ENCODE results near the gene MRPL42. TPM values are rescaled to one million over a fixed set of nuclear protein-coding genes. Genes with fewer than 3 reads are reported as not detected.
"Not testable (repeated sequence)": the region's sequence is repeated elsewhere in the genome, so short reads cannot be mapped to it uniquely, and the experiment has no call there.

The MRPL42 gene
- polyA plus RNA-seq, 4 donors, result 48.9 to 105 (median 71.8) TPM

DNA sequence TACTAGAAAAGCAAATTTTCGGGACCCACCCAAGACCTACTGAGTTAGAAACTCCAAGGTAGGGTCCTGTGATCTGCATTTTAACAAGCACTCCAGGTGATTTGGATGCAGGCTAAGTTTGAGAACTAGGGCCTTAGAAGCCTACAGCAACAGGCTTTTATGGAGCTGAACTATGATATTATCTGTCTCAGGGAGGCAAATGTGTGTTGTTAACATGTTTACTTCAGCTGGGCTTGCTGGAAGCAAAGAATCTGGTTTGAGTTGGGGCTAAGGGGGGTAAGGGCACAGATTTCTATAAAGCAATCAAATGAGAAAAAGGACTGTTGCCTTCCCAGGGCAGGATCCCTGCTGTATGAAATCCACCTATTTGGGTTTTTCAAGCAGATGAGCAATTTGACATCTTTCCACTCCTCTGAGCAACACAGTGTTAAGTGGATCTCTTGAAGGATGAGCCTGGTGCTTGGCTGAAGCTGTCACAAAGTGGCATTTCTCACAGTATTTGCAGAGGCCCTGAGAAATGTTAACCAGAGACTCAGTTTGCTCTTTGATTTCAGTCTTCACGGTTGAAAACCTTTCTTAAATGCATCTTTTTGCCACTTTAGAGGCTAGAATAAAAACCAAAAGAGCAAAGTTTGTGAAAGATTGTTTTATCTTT lies 68.9 kb downstream of the MRPL42 start:
- DNase-seq (ENCODE audit: low read depth in 4 of 4, low spot score in 3 of 4), result no peak

- DNase-seq (ENCODE audit: low read depth in 4 of 4, low spot score in 3 of 4), result no peak
Observed at GRCh38 chr12:93536766-93537488, 69.6 kb downstream of the MRPL42 start.

- no peak for DNase-seq (ENCODE audit: low read depth in 4 of 4, low spot score in 3 of 4)
Observed at GRCh38 chr12:93537769-93538168, 70.5 kb downstream of the MRPL42 start.

DNA sequence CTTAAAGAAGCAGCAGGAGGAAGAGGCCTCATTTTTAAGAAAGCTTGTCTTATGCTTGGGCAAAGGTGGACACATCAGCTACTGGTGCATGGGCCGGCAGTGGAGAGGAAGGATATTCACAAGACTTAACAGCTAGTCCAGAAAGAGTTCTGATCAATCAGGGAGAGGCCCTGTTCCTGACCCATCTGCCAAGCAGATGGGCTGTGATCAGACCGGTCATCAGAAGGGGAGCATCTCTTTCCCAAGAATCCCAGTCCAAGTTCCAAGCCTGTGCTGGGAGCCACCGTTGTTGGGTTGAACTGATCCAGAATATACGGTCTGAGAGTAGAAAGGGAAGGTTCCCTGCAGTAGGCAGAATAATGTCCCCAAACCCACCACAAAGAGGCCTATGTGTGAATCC lies 72.5 kb downstream of the MRPL42 start:
- DNase-seq (ENCODE audit: low read depth in 4 of 4, low spot score in 3 of 4), result no peak

DNA sequence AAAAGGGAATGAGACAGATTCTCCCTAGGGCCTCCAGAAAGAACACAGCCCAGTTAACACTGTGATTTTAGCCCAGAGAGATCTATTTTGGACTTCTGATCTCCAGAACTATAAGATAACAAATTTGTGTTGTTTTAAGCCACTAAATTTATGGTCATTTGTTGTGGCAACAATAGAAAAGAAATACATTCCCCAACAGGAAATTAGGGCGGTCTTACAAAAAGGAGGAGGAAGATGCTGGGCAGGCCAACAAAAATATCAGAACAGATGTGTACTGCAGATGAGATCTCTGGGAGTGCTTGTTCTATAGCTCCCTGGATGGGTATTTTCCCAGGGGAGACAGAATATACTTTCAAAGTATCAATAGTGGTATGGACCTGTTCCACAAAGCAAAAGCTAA lies 73.2 kb downstream of the MRPL42 start:
- DNase-seq (ENCODE audit: low read depth in 4 of 4, low spot score in 3 of 4), result peak in 2 of 4 donors; percentile 31 to 33

GRCh38 chr12:93541578-93542225 lies 74.4 kb downstream of the MRPL42 start:
- no peak for DNase-seq (ENCODE audit: low read depth in 4 of 4, low spot score in 3 of 4)

DNA sequence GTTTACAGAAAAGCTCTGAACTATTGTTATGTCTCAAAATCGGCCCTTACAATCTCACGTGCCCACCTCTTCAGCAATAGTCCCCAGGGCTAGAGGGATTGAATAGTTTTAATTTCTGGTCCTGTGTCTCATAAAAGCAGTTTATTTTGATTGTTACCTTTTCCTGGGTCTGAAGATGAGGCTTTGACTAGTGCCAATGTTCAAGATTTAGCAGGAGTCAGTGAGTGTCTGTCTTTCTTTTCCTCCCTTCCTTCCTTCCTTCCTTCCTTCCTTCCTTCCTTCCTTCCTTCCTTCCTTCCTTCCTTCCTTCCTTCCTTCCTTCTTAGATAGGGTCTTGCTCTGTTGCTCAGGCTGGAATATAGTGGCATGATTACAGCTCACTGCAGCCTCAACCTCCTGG lies 80.5 kb downstream of the MRPL42 start:
- DNase-seq (ENCODE audit: low read depth in 4 of 4, low spot score in 3 of 4), result no peak

DNA sequence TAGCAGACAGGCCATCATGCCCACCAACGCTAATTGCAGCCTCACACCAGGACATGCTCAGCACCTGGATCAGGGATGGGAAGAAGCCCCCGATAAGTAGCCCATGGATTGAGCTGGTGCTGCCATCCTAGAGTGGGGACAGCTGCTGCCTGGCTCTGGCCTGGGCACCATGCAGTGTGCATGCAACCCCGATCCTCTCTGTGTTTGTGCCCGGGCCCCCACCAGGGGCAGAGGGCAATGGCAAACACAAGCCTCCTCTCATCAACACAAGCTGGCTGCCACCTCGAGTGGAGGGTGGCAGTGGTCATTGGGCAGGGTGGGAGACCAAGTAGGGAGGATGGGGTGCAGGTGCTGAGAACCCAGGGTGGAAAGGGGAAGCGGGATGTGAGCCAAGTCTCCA lies 81.9 kb downstream of the MRPL42 start:
- no peak for DNase-seq (ENCODE audit: low read depth in 4 of 4, low spot score in 3 of 4)

- DNase-seq (ENCODE audit: low read depth in 4 of 4, low spot score in 3 of 4), result no peak
Observed at GRCh38 chr12:93550748-93551611, 83.7 kb downstream of the MRPL42 start.

- DNase-seq (ENCODE audit: low read depth in 4 of 4, low spot score in 3 of 4), result no peak
Observed at GRCh38 chr12:93552427-93552826, 85.1 kb downstream of the MRPL42 start.

- DNase-seq (ENCODE audit: low read depth in 4 of 4, low spot score in 3 of 4), result not testable (repeated sequence)
Observed at GRCh38 chr12:93557879-93558278, 90.6 kb downstream of the MRPL42 start.

DNA sequence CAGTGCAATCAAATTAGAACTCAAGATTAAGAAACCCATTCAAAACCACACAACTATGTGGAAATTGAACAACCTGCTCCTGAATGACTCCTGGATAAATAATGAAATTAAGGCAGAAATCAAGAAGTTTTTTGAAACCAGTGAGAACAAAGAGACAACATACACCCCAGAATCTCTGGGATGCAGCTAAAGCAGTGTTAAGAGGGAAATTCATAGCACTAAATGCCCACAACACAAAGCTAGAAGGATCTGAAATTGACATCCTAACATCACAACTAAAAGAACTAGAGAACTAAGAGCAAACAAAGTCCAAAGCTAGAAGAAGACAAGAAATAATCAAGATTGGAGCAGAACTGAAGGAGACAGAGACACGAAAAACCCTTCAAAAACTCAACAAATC lies 91.4 kb downstream of the MRPL42 start:
- not testable (repeated sequence) for DNase-seq (ENCODE audit: low read depth in 4 of 4, low spot score in 3 of 4)

- no peak for DNase-seq (ENCODE audit: low read depth in 4 of 4, low spot score in 3 of 4)
Observed at GRCh38 chr12:93563807-93564538, 96.7 kb downstream of the MRPL42 start.

GRCh38 chr12:93565760-93566159 lies 98.4 kb downstream of the MRPL42 start:
- DNase-seq (ENCODE audit: low read depth in 4 of 4, low spot score in 3 of 4), result no peak

Other genes with a start within 250 kb of the MRPL42 start
- gene NUDT4, start 89.6 kb upstream of the MRPL42 start, polyA plus RNA-seq (ENCODE audit: insufficient read length in 4 of 4), result 100 to 1,000 TPM in 3 of 4 donors, 10 to 100 TPM in 1; 76.5 to 158 (median 128) TPM
- 100 to 1,000 TPM; 132 to 196 (median 159) TPM for gene UBE2N, start 25.6 kb upstream of the MRPL42 start, polyA plus RNA-seq (ENCODE audit: insufficient read length in 4 of 4)
- gene SOCS2, start 105.2 kb downstream of the MRPL42 start, polyA plus RNA-seq (ENCODE audit: insufficient read length in 4 of 4), result 10 to 100 TPM; 36.0 to 49.9 (median 38.4) TPM
- 10 to 100 TPM in 3 of 4 donors, 1 to 10 TPM in 1; 5.4 to 14.9 (median 11.6) TPM for gene CRADD, start 209.9 kb downstream of the MRPL42 start, polyA plus RNA-seq (ENCODE audit: insufficient read length in 4 of 4)

All from left renal pelvis (tissue), 4 donors.